Subcutaneous abdominal adipose tissue (tissue), 5 donors: Measurements from ENCODE around the gene TRABD2B.

Experiments
- H3K27ac ChIP-seq: one replicate; pipeline ENCODE4 v1.7.0; 2013; ENCODE audit warnings: low read depth, mild to moderate bottlenecking, inconsistent platforms, low read length, moderate library complexity
- H3K27me3 ChIP-seq, 5 donors: one replicate each; pipeline ENCODE4 v1.7.0; 2013; ENCODE audit warnings: low read length in 5 of 5, inconsistent platforms in 1 of 5; ENCODE audit not compliant: control insufficient read depth in 5 of 5, insufficient read depth in 4 of 5
- H3K36me3 ChIP-seq, 5 donors: one replicate each; pipeline ENCODE4 v1.7.0; 2013; ENCODE audit warnings: low read length in 5 of 5; ENCODE audit not compliant: control insufficient read depth in 5 of 5, insufficient read depth in 5 of 5
- H3K4me1 ChIP-seq, 5 donors: one replicate each; pipeline ENCODE4 v1.7.0; 2013; ENCODE audit warnings: low read length in 5 of 5, mild to moderate bottlenecking in 3 of 5, moderate library complexity in 1 of 5; ENCODE audit not compliant: control insufficient read depth in 5 of 5, insufficient read depth in 5 of 5
- H3K4me3 ChIP-seq, 5 donors: one replicate each; pipeline ENCODE4 v1.7.0; 2013; ENCODE audit warnings: low read length in 5 of 5, low read depth in 1 of 5
- H3K9ac ChIP-seq, 5 donors: one replicate each; pipeline ENCODE4 v1.7.0; 2013; ENCODE audit warnings: low read length in 5 of 5, mild to moderate bottlenecking in 4 of 5, moderate library complexity in 3 of 5
- H3K9me3 ChIP-seq, 5 donors: one replicate each; pipeline ENCODE4 v1.7.0; 2013; ENCODE audit warnings: low read length in 5 of 5; ENCODE audit not compliant: control insufficient read depth in 5 of 5
- donor health status: healthy.
- donor health status: healthy.
- donor health status: healthy.
- donor health status: healthy.
- donor health status: healthy.

Gene TRABD2B

DNA sequence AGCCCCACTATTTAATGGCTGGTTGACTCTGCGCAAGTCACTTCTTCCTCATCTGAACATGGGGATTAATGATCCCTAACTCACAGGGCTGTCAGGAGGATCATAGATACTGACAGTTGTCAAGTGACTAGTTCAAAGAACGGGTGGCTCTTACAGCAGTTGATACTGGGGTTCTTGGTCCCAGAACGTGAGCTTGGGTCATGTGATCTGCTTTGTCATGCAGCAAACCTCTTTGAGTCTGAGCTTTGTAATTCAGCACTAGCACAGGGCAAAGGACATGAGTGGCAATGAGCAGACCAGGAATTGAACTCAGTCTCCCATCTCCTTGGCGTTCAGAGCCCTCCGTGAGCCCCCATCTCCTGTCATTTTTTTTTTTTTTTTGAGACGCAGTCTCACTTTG is 64.4 kb downstream of the TRABD2B start:
- H3K4me1 ChIP-seq: peaks cover 4 to 16% (median 13%) of the 10 kb centered on the region in 5 donors
- peaks cover 0 to 14% (median 3%) of the 10 kb centered on the region in 5 donors for H3K27me3 ChIP-seq

GRCh38 chr1:47931395-47931794 is 65.8 kb downstream of the TRABD2B start:
- H3K4me3 ChIP-seq: no peak overlapping the region
- H3K27me3 ChIP-seq: peaks cover 0 to 14% (median 3%) of the 10 kb centered on the region in 5 donors
- H3K9ac ChIP-seq: no peak overlapping the region

More for the DNA sequence above, 64.4 kb downstream of the TRABD2B start:
- no peak overlapping the region for H3K9ac ChIP-seq
- no peak overlapping the region for H3K4me3 ChIP-seq
- no peaks in the 10 kb centered on the region for H3K36me3 ChIP-seq
- no peak overlapping the region for H3K27ac ChIP-seq
- H3K9me3 ChIP-seq: no peaks in the 10 kb centered on the region

GRCh38 chr1:47930210-47930840 is 66.9 kb downstream of the TRABD2B start:
- H3K4me1 ChIP-seq: peaks cover 4 to 21% (median 13%) of the 10 kb centered on the region in 5 donors
- H3K27me3 ChIP-seq: peaks cover 0 to 14% (median 3%) of the 10 kb centered on the region in 5 donors
- no peak overlapping the region for H3K4me3 ChIP-seq
- no peak overlapping the region for H3K27ac ChIP-seq
- H3K9ac ChIP-seq: peak overlapping the region in 1 of 5 donors; percentile 6
- no peaks in the 10 kb centered on the region for H3K9me3 ChIP-seq
- no peaks in the 10 kb centered on the region for H3K36me3 ChIP-seq

More at GRCh38 chr1:47931395-47931794, 65.8 kb downstream of the TRABD2B start:
- no peaks in the 10 kb centered on the region for H3K36me3 ChIP-seq
- H3K9me3 ChIP-seq: no peaks in the 10 kb centered on the region
- H3K27ac ChIP-seq: no peak overlapping the region
- H3K4me1 ChIP-seq: peaks cover 4 to 22% (median 13%) of the 10 kb centered on the region in 5 donors

- Histone ChIP-seq H3K36me3 (no peaks in the 10 kb centered on the region), H3K4me1 (peaks cover 0 to 6% (median 0%) of the 10 kb centered on the region in 5 donors)
Measured at GRCh38 chr1:47927165-47927564, 70.0 kb downstream of the TRABD2B start.

DNA sequence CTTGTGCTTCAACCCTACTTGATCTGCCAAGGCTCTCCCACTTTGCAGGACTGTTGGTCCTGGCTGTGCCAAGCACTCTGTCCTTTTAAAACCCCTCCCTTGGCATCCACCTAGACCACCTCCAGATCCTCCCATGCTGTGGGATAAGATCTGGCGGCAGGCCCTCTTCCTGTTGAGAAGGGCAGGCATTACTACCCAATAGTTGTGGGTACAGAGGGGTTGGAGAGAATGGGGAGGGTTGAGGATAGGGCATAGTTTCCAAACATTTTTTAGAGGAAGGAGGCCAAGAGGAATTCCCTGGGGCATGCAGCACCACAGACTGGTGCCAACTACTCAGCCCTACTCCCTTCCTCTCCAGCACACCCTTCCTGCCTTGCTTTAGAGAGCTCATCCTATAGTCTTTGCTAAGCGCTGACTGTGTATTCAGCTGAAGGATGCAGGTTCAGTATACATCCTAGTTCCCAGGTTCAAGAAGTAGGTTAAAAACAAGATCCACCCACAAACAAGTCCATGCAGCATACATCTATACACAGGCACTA is 70.7 kb downstream of the TRABD2B start:
- H3K9me3 ChIP-seq: no peaks in the 10 kb centered on the region

More at GRCh38 chr1:47927165-47927564, 70.0 kb downstream of the TRABD2B start:
- Histone ChIP-seq H3K27ac (no peak overlapping the region), H3K4me3 (no peak overlapping the region), H3K27me3 (peaks cover 0 to 14% (median 4%) of the 10 kb centered on the region in 5 donors), H3K9me3 (no peaks in the 10 kb centered on the region), H3K9ac (no peak overlapping the region)

GRCh38 chr1:47924270-47925048 is 72.7 kb downstream of the TRABD2B start:
- H3K9me3 ChIP-seq: no peaks in the 10 kb centered on the region
- H3K27ac ChIP-seq: no peak overlapping the region
- H3K27me3 ChIP-seq: peaks cover 0 to 6% (median 2%) of the 10 kb centered on the region in 5 donors
- H3K4me1 ChIP-seq: peaks cover 0 to 6% (median 0%) of the 10 kb centered on the region in 5 donors
- no peak overlapping the region for H3K4me3 ChIP-seq
- no peaks in the 10 kb centered on the region for H3K36me3 ChIP-seq
- no peak overlapping the region for H3K9ac ChIP-seq

More for the DNA sequence above, 70.7 kb downstream of the TRABD2B start:
- Histone ChIP-seq H3K36me3 (no peaks in the 10 kb centered on the region), H3K27ac (no peak overlapping the region), H3K4me1 (peaks cover 0 to 6% (median 0%) of the 10 kb centered on the region in 5 donors), H3K27me3 (peaks cover 0 to 11% (median 6%) of the 10 kb centered on the region in 5 donors), H3K9ac (no peak overlapping the region), H3K4me3 (no peak overlapping the region)

DNA sequence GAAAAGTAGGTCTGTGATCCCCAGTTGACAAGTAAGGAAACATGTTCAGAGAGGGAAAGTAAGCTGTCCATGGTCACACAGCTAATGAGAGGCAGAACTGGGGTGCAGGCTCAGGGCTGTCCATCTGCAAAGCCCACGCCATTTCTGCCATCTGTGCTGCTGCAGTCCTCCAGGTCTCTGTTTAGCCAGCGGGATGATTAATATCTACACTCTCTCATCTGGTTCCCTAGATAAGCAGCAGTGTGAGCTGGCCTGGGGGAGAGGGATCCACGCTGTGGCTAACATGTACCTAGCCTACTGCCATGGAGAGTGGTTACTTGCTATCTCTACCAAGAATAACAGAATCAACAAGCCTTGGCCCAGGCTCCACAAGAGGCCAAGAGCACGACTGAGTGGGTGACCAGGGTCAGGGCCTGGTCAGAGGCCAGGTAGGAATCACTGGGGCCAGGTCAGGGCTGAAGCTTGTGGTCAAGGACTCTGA is 75.2 kb downstream of the TRABD2B start:
- no peak overlapping the region for H3K9ac ChIP-seq
- H3K9me3 ChIP-seq: no peaks in the 10 kb centered on the region
- no peaks in the 10 kb centered on the region for H3K36me3 ChIP-seq
- no peak overlapping the region for H3K4me3 ChIP-seq
- H3K27me3 ChIP-seq: peaks cover 0 to 6% (median 3%) of the 10 kb centered on the region in 5 donors
- peaks cover 0 to 10% (median 0%) of the 10 kb centered on the region in 5 donors for H3K4me1 ChIP-seq
- H3K27ac ChIP-seq: no peak overlapping the region

- Histone ChIP-seq H3K4me1 (peaks cover 0 to 10% (median 0%) of the 10 kb centered on the region in 5 donors), H3K27ac (no peak overlapping the region), H3K9me3 (no peaks in the 10 kb centered on the region), H3K36me3 (no peaks in the 10 kb centered on the region), H3K4me3 (no peak overlapping the region), H3K27me3 (peaks cover 0 to 15% (median 4%) of the 10 kb centered on the region in 5 donors), H3K9ac (no peak overlapping the region)
Measured at GRCh38 chr1:47919113-47919833, 77.9 kb downstream of the TRABD2B start.

DNA sequence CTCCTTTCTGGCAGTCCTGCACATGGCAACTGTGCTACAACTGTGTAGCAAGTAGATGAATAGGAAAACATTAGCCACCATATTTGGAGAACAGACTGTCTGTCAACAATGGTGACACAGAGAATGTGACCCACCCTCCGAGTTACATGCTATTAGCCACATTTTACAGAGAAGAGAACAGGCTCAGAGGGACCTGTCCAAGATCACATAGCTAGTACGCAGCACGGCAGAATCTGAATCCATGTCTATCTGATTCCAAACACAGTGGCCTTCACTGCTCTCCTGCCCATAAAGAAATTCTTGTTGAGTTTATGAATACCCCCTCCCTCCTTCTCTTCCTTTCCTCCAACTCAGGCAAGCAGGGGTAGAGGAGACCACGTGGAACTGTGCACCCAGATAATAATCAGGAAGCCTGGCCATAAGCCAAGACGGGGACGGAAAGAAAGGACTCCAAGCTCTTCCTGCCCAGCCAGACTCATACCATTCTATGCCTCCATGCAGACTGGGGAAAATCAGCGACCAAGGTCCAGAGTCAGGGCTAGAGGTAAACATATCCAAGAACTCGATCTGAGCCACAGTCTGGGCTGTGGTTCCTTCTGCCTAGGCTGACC is 78.8 kb downstream of the TRABD2B start:
- Histone ChIP-seq H3K9ac (no peak overlapping the region), H3K27ac (no peak overlapping the region), H3K36me3 (no peaks in the 10 kb centered on the region), H3K27me3 (peaks cover 0 to 15% (median 0%) of the 10 kb centered on the region in 5 donors), H3K9me3 (no peaks in the 10 kb centered on the region), H3K4me1 (peaks cover 0 to 10% (median 0%) of the 10 kb centered on the region in 5 donors), H3K4me3 (no peak overlapping the region)
